Panc1 (cell line): Measurements from ENCODE around the gene AP3D1.

ENCODE experiments used
- CTCF ChIP-seq: fragments of 450-650 bp; IDR thresholded peaks from 2 replicates; pipeline ENCODE4 v1.5.1; 2017; ENCODE audit warnings: mild to moderate bottlenecking
- POLR2AphosphoS5 ChIP-seq: IDR thresholded peaks from 2 replicates; pipeline ENCODE4 v1.6.1; 2012; ENCODE audit warnings: mild to moderate bottlenecking, low read depth, low read length, moderate library complexity
- SIN3A ChIP-seq: IDR thresholded peaks from 2 replicates; pipeline ENCODE4 v1.6.1; 2012; ENCODE audit warnings: low read depth, mild to moderate bottlenecking, low read length, moderate library complexity, borderline replicate concordance; ENCODE audit not compliant: insufficient read depth

DNA sequence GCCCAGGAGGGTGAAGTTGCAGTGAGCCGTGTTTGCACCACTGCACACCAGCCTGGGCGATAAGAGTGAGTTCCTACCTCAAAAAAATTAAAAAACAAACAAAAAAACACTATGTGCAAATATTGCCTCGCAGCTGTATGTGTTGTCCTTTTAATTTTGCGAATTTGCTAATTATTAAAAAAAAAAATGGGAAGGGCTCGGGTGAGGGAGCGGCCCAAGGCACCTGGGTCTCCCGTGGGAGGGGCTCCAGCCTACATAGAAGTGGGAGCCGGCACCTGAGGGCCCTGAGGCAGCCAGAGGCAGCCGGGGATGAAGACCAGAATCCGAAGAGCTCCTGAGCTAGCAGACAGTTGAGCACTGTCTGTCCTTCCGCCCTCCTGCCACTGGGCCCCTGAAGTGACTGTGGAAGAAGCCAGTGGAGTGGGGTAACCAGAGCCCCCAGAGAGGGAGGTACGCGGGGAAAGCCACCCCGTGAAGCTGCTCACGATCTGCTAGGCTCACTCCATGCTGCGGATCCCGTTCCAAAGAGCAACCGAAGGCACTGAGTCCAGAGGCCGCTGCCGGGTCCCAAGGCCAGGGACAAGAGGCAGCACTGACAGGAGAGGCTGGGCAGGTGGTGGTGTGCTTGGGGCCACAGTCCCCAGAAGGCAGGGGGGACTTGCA lies 48.2 kb downstream of the AP3D1 start:
- TF ChIP-seq CTCF (no peak), POLR2AphosphoS5 (no peak), SIN3A (no peak)
